Transverse colon (tissue), 4 donors: ENCODE measurements around the gene CACNA2D4.

Source experiments
- CTCF ChIP-seq, 5 experiments: fragments of 200-600 bp in 3 of 5; fragments of 450-650 bp in 2 of 5; sonication (generic) in 3 of 5; IDR thresholded peaks; 1 replicate in 2 of 5; 2 replicates in 3 of 5; pipeline ENCODE4 v1.5.1; 2016 to 2017; ENCODE audit warnings: antibody characterized with exemption in 5 of 5, inconsistent platforms in 3 of 5, mild to moderate bottlenecking in 2 of 5, moderate library complexity in 1 of 5
- EP300 ChIP-seq: sonication (generic); formaldehyde crosslinking; IDR thresholded peaks from one replicate; pipeline ENCODE4 v1.6.1; 2017; ENCODE audit warnings: antibody characterized with exemption, low read depth
- POLR2A ChIP-seq: fragments of 450-650 bp; IDR thresholded peaks from one replicate; pipeline ENCODE4 v1.6.1; 2016; ENCODE audit warnings: antibody characterized with exemption, mild to moderate bottlenecking, moderate library complexity
- POLR2AphosphoS5 ChIP-seq, 3 donors: sonication (generic); formaldehyde crosslinking; IDR thresholded peaks; one replicate each; pipeline ENCODE4 v1.6.1; 2016; ENCODE audit warnings: antibody characterized with exemption in 3 of 3

- TF ChIP-seq POLR2AphosphoS5 (IDR thresholded peaks at IDR 0.05) (no peak), CTCF (IDR thresholded peaks at IDR 0.05) (no peak), EP300 (no peak), POLR2A (peak; percentile 22)
These were observed 1.0 kb downstream of the CACNA2D4 start for GRCh38 chr12:1917172-1918070.
